ENCODE data around the gene SEMA3A.

- no peak for TF ChIP-seq EZH2 (IDR thresholded peaks at IDR 0.05)
- no peak for TF ChIP-seq CTCF (IDR thresholded peaks at IDR 0.05)
- no peak for TF ChIP-seq EZH2phosphoT487 (IDR thresholded peaks at IDR 0.05)
These were observed 10.1 kb upstream of the SEMA3A start for GRCh38 chr7:84204655-84205054.
